Gastrocnemius medialis (tissue), 4 donors: ENCODE measurements around the gene SH3TC1.

Experiments used
- POLR2A ChIP-seq, 2 donors: fragments of 450-650 bp; IDR thresholded peaks; one replicate each; pipeline ENCODE4 v1.6.1; 2017; ENCODE audit warnings: antibody characterized with exemption in 2 of 2, mild to moderate bottlenecking in 2 of 2, moderate library complexity in 2 of 2
- TF ChIP-seq, protein P1 (sequence below), 5 experiments: fragments of 450-650 bp in 3 of 5; fragments of 200-600 bp in 2 of 5; sonication (generic) in 2 of 5; IDR thresholded peaks in 4 of 5; conservative IDR thresholded peaks in 1 of 5; 1 replicate in 4 of 5; 2 replicates in 1 of 5; pipeline ENCODE4 v1.5.1; 2016 to 2019; ENCODE audit warnings: antibody characterized with exemption in 5 of 5, mild to moderate bottlenecking in 3 of 5, moderate library complexity in 3 of 5

DNA sequence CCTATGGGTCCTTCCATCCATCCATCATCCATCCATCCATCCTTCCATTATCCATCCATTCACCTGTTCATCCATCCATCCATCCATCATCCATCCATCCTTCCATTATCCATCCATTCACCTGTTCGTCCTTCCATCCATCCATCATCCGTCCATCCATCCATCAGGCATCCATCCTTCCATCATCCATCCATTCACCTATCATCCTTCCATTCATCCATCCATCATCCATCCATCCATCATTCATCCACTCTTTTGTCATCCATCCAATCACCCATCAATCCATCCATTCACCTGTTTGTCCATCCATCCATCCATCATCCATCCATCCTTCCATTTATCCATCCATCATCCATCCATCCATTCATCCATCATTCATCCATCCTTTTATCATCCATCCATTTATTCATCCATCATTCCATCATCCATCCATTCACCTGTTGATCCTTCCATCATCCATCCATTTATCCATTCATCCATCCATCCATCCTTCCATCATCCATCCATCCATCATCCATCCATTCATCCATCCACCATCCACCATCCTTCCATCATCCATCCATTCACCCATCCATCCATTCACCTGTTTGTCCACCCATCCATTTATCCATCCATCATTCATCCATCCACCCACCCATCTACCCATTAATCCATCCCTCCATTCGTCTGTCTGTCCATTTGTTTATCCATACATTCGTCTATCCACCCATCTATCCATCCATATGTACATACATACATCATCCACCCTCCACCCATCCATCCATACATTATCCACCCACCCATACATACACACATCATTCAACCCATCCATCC is 34.8 kb downstream of the SH3TC1 start:
- TF ChIP-seq, protein P1, sequence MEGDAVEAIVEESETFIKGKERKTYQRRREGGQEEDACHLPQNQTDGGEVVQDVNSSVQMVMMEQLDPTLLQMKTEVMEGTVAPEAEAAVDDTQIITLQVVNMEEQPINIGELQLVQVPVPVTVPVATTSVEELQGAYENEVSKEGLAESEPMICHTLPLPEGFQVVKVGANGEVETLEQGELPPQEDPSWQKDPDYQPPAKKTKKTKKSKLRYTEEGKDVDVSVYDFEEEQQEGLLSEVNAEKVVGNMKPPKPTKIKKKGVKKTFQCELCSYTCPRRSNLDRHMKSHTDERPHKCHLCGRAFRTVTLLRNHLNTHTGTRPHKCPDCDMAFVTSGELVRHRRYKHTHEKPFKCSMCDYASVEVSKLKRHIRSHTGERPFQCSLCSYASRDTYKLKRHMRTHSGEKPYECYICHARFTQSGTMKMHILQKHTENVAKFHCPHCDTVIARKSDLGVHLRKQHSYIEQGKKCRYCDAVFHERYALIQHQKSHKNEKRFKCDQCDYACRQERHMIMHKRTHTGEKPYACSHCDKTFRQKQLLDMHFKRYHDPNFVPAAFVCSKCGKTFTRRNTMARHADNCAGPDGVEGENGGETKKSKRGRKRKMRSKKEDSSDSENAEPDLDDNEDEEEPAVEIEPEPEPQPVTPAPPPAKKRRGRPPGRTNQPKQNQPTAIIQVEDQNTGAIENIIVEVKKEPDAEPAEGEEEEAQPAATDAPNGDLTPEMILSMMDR (IDR thresholded peaks at IDR 0.05 in 4 of 5, conservative IDR thresholded peaks at IDR 0.05 in 1 of 5): no peak
- TF ChIP-seq POLR2A (IDR thresholded peaks at IDR 0.05): no peak
